T47D (cell line): Measurements from ENCODE around the gene RET.
"Not testable (repeated sequence)": the region's sequence is repeated elsewhere in the genome, so short reads cannot be mapped to it uniquely, and the experiment has no call there.

Source experiments
- DNase-seq, 2 experiments: peaks; one replicate each; pipeline versions ENCODE4 v3.0.0 to v3.0.0-alpha.2; 2011 to 2012; ENCODE audit warnings: low read depth in 1 of 2, low spot score in 1 of 2
- JUND ChIP-seq: IDR thresholded peaks from 2 replicates; pipeline ENCODE4 v1.6.1; 2012; ENCODE audit warnings: low read depth
- in situ Hi-C: cut with HindIII; loops from 2 replicates; pipeline ENCODE4 v1.10.0; 2016; ENCODE audit warnings: low sequenced_read_pairs, low pct_unique_long_range_greater_than_20kb

RET gene

GRCh38 chr10:43079856-43080255 is 3.0 kb downstream of the RET start:
- in situ Hi-C loops, result no loop called here
- no peak for DNase-seq
- no peak for TF ChIP-seq JUND

GRCh38 chr10:43082087-43082486 is 5.2 kb downstream of the RET start:
- no peak for TF ChIP-seq JUND
- in situ Hi-C loops, result no loop called here
- DNase-seq, result peak in 1 of 2 experiments; percentile 88

GRCh38 chr10:43082746-43083145 is 5.9 kb downstream of the RET start:
- in situ Hi-C loops, result no loop called here
- no peak for DNase-seq
- TF ChIP-seq JUND, result no peak

GRCh38 chr10:43083764-43084163 is 6.9 kb downstream of the RET start:
- DNase-seq, result no peak
- no peak for TF ChIP-seq JUND
- in situ Hi-C loops, result no loop called here

- no peak for TF ChIP-seq JUND
- in situ Hi-C loops, result no loop called here
- no peak for DNase-seq
Observed at GRCh38 chr10:43084812-43085211, 7.9 kb downstream of the RET start.

GRCh38 chr10:43086321-43086942 is 9.6 kb downstream of the RET start:
- no peak for DNase-seq
- no peak for TF ChIP-seq JUND
- in situ Hi-C loops, result no loop called here

- in situ Hi-C loops, result no loop called here
- TF ChIP-seq JUND, result no peak
- DNase-seq, result no peak
Observed at GRCh38 chr10:43089519-43089918, 12.7 kb downstream of the RET start.

- in situ Hi-C loops, result no loop called here
- no peak for TF ChIP-seq JUND
- peak in 1 of 2 experiments; percentile 40 for DNase-seq
Observed at GRCh38 chr10:43090188-43090587, 13.3 kb downstream of the RET start.

- in situ Hi-C loops, result no loop called here
- no peak for DNase-seq
- no peak for TF ChIP-seq JUND
Observed at GRCh38 chr10:43090664-43091063, 13.8 kb downstream of the RET start.

- in situ Hi-C loops, result no loop called here
- DNase-seq, result no peak
- TF ChIP-seq JUND, result no peak
Observed at GRCh38 chr10:43091846-43092245, 15.0 kb downstream of the RET start.

- DNase-seq, result peak; percentile 86 to 88
- in situ Hi-C loops, result no loop called here
- no peak for TF ChIP-seq JUND
Observed at GRCh38 chr10:43093423-43094076, 16.7 kb downstream of the RET start.

- no peak for TF ChIP-seq JUND
- in situ Hi-C loops, result no loop called here
- no peak for DNase-seq
Observed at GRCh38 chr10:43094085-43094484, 17.2 kb downstream of the RET start.

GRCh38 chr10:43099339-43099738 is 22.5 kb downstream of the RET start:
- in situ Hi-C loops, DNase-seq: not testable (repeated sequence)

GRCh38 chr10:43099928-43100327 is 23.1 kb downstream of the RET start:
- no peak for DNase-seq
- no peak for TF ChIP-seq JUND
- in situ Hi-C loops, result no loop called here
